Hepatocyte (in vitro differentiated cells): ENCODE measurements around the gene GORASP1.

ENCODE experiments used
- CTCF ChIP-seq: fragments of 200-600 bp; sonication (generic); IDR thresholded peaks from 2 replicates; pipeline ENCODE4 v1.5.1; 2016; ENCODE audit warnings: antibody characterized with exemption, mild to moderate bottlenecking; ENCODE audit not compliant: poor library complexity
- EZH2 ChIP-seq: fragments of 200-600 bp; sonication (generic); IDR thresholded peaks from 2 replicates; pipeline ENCODE4 v1.6.1; 2016; ENCODE audit warnings: antibody characterized with exemption, mild to moderate bottlenecking, borderline replicate concordance
- EZH2phosphoT487 ChIP-seq: fragments of 200-600 bp; sonication (generic); IDR thresholded peaks from one replicate; pipeline ENCODE4 v1.6.1; 2018; ENCODE audit warnings: antibody characterized with exemption, mild to moderate bottlenecking, low read depth, moderate library complexity; ENCODE audit not compliant: unreplicated experiment, severe bottlenecking

DNA sequence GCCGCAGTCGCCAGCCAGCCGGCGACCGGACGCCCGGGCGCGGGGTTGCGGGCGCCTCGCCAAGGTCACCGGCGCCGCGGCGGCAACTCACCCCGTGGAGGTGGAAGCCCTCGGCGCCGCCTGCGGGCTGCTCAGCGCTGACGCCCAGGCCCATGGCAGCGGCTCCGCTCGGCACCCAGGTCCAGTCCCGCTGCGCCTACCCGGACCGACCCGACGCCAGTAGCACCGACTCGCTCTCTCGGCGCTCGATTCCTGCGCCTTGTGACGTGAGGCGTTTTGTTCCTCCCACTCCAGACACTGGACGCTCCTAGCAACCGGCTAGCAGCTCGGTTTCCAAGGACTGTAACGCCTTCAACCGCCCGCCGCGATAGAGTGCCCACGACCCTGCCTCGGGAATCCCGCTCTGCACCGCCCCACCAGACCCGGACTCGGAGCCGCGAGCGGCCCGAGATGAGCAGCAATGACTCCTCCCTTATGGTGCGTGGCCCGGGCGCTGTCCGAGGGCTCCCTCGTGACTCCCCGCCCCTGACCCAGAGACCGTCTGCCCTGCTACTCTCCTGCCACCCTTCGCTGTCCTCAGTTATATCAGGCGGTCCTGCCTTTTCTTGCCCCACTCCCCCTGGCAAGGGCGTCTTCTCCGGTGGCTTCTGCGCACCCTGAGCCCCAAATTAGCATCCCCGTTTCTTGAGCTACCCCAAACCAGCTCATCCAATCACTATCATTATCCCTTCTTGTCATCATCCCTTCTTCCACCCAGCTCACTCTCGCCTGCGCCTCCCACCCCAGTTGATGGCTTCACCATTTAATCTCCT lies at the start of gene GORASP1, which contains the start of gene TTC21A:
- no peak for TF ChIP-seq CTCF
- TF ChIP-seq EZH2, result no peak
- no peak for TF ChIP-seq EZH2phosphoT487
